Islet precursor cell (in vitro differentiated cells): Measurements from ENCODE around the gene DEK.
"Not testable (repeated sequence)": the region's sequence is repeated elsewhere in the genome, so short reads cannot be mapped to it uniquely, and the experiment has no call there.

Experiments used
- DNase-seq: peaks from one replicate; pipeline ENCODE4 v3.0.0-alpha.2; 2018

The DEK gene

DNA sequence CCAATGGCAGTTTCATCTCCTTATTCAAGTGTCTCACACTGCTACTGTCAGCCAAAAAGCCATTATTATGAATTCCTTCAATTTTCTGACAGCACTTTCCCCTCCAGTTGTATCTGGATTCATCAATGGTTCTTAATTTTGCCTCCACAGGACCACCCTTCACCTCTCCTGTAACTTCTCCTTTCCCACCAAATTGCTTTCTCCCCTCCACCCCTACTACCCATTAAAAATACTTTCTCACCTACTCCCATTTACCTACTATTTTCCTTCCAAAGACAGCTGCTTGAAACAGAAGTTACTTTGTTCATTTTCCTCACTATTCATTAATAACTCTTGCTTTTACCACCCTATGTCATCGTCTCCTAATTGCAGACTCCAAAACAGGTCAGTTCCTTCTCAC, 29.8 kb downstream of the DEK start:
- DNase-seq, result no peak

DNA sequence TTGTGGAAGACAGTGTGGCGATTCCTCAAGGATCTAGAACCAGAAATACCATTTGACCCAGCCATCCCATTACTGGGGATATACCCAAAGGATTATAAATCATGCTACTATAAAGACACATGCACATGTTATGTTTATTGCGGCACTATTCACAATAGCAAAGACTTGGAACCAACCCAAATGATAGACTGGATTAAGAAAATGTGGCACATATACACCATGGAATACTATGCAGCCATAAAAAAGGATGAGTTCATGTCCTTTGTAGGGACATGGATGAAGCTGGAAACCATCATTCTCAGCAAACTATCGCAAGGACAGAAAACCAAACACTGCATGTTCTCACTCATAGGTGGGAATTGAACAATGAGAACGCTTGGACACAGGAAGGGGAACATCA, 30.6 kb downstream of the DEK start:
- not testable (repeated sequence) for DNase-seq

DNA sequence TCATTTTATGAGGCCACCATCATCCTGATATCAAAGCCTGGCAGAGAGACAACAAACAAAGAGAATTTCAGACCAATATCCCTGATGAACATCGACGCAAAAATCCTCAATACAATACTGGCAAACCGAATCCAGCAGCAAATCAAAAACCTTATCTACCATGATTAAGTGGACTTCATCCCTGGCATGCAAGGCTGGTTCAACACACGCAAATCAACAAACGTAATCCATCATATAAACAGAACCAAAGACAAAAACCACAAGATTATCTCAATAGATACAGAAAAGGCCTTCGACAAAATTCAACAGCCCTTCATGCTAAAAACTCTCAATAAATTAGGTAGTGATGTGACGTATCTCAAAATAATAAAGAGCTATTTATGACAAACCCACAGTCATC, 32.5 kb downstream of the DEK start:
- not testable (repeated sequence) for DNase-seq

DNA sequence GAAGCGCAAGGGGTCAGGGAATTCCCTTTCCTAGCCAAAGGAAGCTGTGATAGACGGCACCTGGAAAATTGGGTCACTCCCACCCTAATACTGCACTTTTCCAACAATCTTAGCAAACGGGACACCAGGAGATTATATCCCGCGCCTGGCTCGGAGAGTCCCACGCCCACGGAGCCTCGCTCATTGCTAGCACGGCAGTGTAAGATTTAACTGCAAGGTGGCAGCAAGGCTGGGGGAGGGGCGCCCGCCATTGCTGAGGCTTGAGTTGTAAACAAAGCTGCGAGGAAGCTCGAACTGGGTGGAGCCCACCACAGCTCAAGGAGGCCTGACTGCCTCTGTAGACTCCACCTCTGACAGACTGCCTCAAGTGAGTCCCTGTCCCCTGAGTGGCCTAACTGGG, 35.7 kb downstream of the DEK start:
- DNase-seq, result not testable (repeated sequence)

DNA sequence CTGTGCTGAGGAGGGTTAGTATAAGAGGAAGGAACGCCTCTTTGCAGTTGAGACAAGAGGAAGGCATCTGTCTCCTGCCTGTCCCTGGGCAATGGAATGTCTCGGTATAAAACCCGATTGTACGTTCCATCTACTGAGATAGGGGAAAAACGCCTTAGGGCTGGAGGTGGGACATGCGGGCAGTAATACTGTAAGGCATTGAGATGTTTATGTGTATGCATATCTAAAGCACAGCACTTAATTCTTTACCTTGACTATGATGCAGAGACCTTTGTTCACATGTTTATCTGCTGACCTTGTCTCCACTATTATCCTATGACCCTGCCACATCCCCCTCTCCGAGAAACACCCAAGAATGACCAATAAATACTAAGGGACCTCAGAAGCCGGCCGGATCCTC, 37.2 kb downstream of the DEK start:
- not testable (repeated sequence) for DNase-seq

DNA sequence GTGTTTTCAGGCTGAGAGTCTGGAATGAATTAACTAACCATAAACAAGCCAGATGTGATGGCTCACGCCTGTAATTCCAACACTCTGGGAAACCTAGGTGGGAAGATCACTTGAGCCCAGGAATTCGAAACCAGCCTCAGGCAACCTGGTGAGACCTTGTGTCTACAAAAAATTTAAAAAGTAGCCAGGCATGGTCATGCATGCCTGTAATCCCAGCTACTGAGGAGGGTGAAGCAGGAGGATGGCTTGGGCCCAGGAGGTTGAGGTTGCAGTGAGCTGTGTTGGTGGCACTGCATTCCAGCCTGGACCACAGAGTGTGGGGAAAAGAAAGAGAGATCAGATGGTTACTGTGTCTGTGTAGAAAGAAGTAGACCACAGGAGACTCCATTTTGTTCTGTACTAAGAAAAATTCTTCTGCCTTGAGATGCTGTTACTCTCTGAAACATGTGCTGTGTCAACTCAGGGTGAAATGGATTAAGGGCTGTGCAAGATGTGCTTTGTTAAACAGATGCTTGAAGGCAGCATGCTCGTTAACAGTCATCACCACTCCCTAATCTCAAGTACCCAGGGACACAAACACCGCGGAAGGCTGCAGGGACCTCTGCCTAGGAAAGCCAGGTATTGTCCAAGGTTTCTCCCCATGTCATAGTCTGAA, 37.8 kb downstream of the DEK start:
- peak; percentile 89 for DNase-seq

DNA sequence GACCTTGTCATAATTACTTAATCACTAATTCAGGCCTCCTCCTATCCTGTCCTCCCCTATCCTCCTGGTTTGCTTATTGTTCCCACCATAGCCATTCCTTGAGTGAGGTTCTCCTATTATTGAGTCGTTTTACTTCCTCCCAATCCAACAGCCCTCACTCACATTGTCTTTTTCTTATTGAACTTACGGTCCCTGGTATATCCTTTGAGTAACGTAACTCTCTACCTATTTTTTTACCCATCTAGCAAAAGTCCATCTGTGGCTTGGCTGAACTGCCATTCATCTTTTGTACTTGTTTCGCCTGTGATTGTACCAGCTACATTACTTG, 43.1 kb downstream of the DEK start:
- DNase-seq, result no peak

DNA sequence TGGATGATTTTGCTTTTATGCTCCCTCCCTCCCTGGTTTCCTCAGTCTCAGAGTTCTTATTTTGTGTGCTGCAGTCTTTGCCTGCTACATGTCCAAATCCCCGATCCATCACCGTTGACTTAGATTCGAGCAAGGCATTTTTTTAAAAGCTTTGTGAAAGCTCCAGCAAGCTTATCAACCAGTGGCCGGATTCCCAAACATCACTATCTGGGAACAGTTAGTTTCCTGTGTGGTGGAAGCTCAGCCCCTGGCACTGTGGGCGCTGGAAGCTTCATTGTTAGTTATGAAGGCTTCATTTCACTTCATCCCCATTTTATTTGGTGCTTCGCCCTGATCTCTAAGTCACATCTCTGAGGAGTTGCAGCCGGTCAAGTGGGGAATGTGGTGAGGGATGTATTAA, 44.7 kb downstream of the DEK start:
- no peak for DNase-seq

DNA sequence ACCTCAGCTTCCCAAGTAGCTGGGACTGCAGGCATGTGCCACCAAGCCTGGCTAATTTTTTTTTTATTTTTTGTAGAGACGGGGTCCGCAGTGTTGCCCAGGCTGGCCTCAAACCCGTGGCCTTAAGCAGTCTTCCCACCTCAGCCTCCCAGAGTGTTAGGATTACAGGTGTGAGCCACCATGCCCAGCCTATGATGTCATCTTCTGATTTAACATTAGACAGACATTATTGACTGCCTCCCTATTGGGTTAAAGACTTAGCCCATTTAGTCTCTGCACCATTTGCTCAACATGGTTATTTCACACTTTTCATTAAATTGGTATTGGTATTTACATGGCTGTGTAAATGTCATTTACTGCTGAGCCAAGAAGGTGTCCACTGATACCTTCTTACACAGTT, 46.1 kb downstream of the DEK start:
- no peak for DNase-seq

DNA sequence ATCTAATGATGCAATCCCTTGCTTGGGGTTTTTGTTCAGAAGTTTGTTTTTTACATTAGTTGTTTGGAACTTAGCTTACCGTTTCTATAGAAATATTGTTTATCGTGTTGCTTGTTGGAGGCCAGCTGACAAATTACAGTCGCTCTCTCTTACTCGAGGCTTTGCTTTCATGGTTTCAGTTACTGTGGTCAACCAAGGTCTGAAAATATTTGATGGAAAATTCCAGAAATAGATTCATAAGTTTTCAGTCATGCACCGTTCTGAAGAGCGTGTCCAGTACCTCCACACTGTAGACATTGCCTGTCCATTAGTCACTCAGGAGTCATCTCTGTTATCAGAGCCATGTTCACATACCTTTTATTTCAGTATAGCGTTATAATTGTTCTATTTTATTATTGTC, 47.9 kb downstream of the DEK start:
- no peak for DNase-seq

DNA sequence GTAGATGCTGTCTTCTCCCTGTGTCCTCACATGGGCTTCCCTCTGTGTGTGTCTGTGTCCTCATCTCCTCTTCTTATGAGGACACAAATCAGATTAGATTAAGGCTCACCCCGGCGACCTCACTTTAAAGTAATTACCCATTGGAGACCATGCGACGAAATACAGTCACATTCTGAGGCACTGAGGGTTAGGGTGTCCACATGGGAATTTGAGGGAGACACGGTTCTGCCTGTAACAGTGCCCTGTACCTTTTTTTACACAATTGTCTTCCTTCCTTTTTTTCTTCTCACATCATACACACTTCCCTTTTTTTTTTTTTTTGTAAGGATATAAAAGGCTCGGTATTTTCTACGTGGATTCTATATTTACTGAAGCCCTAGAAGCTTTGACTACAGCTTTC, 48.9 kb downstream of the DEK start:
- DNase-seq, result no peak

DNA sequence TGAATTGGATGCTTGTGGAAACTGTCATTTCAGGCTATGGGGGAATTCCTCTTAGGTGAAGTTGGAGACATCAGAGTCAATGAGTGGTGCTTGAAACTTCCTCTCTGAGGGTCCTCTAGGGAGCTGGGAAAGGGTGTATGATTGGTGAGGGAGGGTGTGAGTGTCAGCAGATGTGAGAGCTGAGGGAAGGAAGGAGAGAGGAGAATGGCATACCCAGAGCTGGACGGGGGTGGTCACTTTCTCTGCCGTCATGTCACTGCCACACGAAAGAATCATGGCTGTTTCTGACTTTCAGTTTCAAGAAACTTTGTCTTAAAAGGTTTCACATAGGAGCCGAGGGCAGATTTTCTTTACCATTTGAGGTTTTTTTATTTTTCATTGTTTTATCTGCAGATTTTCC, 50.3 kb downstream of the DEK start:
- DNase-seq, result no peak

DNA sequence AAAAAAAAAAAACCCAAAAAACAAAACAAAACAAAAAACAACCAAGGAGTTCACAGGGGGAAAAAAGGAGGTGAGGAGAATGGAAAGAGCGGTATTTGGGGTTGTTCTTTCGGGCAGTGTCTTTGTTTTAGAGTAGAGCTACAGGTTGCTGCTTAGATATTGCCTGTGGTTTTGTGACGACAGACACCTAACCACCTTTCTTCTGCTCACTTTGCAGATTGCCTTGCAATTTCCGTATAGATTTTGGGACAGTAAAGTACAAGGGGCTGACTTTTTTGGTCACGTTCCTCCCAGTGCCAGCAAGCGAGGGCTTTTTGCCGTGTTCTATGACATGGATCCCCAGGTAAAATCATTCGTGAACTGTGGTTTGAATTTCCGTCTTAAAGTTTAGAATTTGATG, 50.9 kb downstream of the DEK start:
- no peak for DNase-seq

DNA sequence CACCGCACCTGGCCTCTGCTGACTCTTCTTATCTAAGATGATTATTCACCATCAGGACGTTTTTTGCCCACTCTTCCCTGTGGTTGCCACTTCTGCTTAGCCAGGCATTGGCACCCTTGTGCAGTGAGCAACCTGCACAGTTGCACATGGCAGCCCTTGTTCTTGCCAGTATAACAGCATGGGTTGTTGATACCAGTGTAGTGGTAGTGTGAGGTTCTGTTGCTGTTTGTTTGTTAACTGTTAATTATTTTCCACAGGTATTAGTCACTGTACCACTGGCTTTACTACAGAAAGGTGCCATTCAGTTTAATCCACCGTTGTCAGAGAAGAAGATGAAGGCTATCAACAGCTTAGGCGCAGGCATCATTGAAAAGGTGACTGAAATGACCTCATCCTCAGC, 52.1 kb downstream of the DEK start:
- DNase-seq, result no peak

DNA sequence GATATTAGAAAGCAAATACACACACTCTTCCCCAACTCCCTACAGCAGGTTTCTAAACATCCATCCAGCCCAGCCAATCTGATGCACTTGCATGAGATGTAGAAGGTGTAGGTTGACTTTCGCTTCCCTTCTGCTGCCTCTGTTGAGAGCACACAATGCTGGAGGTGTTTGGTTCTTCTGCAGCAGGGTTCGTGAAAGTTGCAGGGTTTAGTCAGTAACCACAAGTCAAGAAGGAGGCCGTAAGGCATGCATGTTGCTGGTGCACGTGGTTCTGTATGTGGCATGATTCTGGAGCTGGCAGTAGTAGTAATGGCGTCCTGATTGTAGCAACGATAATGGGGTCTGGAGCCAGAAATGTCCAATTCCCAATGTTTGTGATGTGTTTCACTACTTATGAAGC, 53.0 kb downstream of the DEK start:
- DNase-seq, result no peak

DNA sequence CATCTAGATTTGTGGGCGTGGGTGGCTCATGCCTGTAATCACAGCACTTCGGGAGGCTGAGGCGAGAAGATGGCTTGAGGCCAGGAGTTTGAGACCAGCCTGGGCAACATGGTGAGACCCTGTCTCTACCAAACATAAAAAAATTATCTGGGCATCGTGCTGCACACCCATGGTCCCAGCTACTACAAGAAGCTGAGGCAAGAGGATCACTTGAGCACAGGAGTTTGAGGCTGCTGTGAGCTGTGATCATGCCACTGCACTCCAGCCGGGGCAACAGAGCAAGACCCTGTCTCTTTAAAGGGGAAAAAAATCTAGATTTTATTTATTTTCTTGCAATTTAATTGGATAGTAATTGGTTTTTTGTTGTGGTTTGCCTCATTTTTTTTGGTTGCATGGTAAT, 53.6 kb downstream of the DEK start:
- no peak for DNase-seq

DNA sequence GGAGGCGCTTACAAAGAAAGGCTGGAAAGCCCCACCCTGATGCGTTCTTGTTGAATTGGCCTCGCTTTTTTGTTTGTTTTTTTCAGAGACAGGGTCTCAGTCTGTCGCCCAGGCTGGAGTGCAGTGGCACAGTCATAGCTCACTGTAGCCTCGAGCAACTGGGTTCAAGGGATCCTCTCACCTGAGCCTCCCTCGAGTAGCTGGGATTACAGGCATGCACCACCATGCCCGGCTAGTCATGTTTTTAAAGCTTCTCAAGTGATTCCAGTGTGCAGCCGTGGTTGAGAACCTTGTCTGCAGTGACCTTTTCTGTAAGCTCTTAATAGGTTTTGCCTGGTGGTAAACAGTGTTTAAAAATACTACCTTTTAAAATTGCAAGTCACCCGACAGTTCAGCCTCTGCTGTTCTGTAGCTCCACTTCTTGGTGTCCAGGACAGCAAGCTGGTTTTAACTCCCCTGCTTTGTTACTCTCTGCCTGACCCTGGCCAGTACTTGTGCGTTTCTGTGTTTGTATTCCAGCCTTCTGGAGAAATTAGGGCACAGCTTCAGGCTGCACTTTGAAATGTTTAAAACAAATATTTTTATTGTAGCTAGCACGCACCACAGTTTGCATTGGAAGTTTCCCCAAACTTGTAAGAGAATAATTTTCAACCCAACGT, 54.7 kb downstream of the DEK start:
- no peak for DNase-seq

DNA sequence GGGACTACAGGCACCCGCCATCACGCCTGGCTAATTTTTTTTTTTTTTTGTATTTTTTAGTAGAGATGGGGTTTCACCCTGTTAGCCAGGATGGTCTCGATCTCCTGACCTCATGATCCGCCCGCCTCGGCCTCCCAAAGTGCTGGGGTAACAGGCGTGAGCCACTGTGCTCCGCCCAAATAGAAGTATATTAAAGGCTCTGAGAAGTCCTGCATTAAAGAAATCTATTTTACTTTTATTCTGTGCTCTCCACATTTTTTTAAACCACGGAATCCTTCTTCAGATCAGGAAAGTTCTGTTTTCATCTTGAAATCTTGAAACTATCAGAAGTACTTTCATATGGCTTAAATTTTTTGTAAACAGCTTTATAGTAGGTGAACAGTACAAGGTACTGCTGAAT, 55.6 kb downstream of the DEK start:
- not testable (repeated sequence) for DNase-seq

DNA sequence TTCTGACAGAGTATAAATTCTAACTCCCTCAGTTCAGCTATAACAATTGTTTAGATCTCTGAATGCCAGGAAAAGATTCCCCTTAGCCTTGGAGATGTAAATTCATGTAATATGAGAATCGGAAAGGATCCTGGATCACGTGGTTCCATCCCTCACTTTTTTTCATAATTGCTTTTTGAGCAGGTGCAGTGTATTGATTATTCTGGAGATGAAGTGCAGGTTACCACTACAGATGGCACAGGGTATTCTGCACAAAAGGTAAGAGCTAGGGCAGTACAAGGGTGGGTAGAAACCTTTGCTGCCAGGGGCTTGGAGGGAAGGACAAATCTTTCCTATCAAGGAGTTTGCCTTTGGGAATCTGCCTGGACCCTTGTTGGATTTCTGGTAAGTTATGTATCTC, 56.4 kb downstream of the DEK start:
- no peak for DNase-seq

DNA sequence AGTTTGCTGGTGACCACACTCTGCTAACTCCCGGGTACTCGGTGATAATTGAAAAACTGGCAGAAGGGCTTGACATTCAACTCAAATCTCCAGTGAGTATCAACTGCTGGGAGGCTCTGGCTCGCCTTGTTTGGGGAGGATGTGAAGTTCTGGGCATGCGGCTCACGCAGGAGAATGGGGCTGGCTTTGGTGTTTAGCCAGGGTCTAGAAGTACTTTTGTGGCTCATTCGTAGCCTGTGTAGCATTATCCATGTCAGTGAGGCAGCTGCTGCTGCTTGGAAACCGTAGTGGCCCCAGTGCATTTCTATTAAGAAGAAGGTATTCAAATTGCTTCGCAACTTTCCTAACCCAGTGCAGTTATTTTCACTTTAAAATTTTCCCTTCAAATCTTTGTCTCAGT, 56.9 kb downstream of the DEK start:
- DNase-seq, result no peak

DNA sequence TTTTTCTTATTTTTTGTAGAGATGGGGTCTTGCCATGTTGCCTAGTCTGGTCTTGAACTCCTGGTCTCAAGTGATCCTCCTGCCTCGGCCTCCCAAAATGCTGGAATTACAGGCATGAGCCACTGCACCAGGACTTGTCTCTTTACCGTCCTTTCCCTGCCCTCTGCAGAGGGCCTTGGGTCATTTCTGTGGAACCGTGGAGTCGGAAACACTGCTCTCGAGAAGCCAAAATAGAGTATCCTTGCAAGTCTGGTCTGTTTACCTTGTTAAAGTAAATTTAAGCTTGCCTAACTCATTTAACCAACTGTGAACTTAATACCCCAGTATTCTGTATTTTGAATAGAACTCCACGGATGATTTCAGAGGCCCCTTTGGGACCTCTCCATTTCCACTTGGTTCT, 57.7 kb downstream of the DEK start:
- no peak for DNase-seq

DNA sequence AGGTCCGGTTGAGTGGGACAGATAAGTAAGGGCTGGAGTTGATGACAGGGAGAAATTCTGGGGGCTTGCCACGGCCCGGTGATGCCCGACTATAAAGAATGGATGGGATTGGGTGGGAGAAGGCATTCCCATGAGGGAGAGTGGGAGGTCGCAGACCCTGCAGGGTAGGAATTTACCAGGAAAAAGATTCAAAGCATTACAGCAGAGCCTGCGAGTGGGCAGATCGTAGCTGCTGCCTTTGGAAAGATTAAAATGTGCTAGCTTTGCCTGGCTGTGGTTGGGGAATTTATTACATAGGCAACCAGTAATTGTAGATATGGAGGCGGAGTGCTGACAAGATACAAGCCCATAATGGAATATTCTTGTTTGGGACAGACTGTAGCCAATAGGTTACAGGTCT, 59.6 kb downstream of the DEK start:
- no peak for DNase-seq

DNA sequence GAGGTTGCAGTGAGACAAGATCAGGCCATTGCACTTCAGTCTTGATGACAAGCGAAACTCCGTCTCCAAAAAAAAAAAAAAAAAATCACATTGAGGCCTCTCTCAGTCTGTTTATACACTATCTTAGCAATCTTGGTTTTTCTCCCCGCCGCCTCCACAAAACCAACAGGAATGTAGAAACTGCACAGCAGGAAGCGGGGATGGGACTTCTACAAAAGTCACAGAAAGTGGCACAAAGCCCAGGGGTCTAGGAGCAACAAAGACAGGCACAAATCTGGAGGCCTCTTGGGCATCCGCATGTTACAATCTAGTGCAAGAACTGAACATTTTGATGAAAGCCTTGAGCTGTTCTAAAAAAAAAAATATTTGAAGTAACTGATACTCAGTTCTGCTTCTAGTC, 60.5 kb downstream of the DEK start:
- no peak for DNase-seq

DNA sequence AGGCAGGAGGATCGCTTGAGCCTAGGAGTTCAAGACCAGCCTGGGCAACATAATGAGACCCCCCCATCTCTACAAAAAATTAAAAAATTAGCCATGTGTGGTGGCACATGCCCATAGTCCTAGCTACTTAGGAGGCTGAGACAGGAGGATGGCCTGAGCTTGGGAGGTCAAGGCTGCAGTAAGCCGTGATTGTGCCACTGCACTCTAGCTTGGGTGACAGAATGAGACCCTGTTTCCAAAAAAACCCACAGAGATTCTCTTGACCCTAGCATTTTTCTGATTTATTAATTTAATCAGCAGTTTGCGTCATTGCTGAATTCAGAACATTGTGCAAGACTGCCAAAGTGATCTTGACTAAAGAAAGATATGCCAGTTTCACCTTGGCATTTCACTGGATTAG, 72.3 kb downstream of the DEK start:
- no peak for DNase-seq

DNA sequence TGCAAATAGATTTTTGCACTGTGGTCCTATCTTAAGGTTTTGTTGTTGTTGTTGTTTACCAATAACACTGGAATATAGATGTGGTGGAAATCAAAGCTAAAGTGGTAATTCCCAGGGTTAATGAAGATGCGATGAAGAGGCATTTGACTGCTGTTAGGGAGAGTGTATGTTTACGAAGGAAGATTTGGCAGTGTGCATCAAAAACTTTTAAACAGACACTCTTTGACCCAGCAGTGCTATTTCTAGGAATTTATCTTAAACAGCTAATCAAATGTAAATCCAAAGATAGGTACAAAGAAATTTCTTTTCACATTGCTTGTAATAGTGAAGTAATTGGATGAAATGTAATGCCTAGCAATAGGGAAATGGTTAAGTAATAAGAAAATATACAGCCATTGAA, 75.1 kb downstream of the DEK start:
- no peak for DNase-seq

DNA sequence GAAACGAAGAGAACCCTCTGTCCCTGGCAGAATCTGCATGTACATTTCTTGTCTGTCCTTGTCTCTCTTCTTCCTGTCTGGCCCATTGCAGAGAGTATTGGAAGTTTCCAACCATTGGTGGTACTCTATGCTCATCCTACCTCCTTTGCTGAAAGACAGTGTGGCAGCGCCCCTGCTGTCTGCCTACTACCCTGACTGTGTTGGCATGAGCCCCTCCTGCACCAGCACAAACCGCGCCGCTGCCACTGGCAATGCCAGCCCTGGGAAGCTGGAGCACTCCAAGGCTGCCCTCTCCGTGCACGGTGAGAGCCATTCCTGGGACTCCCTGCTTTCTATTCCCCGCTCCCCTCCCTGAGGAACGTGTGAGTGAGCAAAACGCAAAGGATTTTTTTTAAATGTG, 76.6 kb downstream of the DEK start:
- no peak for DNase-seq
